CD4-positive, alpha-beta T cell treated with Interleukin-2 at 100 ng/mL for 4 hours (primary cell): ENCODE results near the gene RXFP2.

Experiments
- DNase-seq: peaks from one replicate; pipeline ENCODE4 v3.0.0-alpha.2; 2020; ENCODE audit warnings: low spot score

RXFP2 gene

DNA sequence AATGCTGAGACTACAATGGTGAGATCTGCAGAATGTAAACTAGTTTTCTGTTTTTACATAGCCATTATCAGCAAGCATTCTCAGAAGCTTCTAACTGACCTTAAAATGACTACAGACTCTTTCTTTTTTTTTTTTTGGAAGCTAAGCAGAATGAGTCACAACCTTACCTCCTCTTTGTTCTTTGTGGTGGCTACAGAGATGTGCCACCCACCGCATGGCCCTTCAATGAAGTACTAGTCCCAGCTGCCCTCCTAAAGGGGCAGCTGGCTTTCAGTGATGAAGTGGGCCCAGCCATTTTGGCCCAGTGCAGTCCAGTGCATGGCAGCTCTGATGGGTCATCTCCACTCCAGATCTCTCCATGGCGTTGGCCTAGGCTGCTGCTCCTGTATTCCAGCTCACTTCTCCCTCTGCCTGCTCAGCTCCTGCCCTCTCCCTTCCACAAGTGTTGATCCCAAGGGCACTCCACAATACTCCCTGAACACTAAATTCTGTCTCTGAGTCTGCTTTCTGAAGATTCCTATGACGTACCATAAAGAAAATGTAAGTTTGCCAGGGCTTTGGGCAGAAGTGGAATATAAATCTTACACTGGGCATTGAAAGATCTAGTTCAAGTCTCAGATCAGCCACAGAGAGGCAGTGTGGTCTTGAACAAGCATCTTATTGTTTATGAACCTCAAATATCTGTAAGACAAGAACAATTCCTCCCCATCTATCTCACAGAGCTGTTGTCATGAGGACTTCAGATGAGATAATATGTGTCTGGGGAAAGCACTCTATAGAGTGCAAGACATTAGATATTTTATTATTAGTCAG lies 85.6 kb downstream of the RXFP2 start:
- peak; percentile 35 for DNase-seq

DNA sequence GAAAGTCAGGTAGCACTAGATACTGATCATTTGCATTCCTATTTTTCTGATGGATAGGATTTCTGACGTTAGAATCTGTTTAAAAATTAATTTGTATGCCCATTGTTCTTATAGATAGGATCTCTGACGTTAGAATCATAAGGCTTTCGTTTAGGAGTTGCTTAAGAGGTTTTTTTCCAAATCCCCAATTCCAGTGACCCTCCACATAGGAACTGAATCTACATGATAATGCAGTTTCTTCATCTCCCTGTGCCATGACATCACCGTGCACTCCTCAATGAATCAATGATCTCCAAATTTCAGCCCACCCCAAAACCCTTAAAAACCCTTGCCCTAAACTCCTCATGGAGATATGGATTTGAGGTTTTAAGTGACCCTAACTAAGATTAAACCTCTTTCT lies 87.2 kb downstream of the RXFP2 start:
- no peak for DNase-seq

DNA sequence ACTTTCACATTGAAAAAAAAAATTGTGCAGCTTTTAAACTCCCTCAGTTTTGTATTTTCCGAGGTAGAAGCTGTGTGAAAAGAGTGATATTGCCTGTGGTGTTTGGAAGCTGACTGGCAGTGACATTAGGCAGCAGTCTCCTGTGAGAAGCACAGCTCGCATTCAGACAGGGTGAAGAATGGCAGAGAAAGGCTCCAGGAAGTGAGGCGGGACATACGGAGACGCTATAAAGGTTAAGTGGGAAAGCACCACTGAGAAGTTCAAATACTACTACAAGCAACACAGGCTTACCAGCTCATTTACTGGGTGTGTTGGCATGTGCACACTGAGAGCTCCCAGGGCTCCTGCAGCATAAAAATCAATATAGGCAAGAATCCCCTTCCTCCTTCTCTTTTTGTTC lies 88.4 kb downstream of the RXFP2 start:
- DNase-seq = no peak

DNA sequence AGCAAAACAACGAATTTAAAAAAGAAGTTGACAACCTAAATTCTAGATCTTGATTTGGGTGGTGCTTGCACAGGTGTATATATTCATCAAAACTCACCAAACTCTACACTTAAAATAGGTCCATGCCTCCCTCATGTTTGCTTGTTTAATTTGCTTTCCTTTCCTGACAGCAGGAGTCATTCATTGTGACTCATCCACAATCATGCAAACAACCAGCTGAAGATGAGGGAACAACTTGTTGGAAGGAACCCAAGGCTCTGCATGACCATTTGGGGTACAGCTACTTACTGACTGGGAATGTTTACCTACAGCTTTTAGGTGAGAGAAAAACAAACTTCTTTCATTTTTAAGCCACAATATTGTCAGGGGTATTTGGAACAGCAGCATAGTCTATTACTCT lies 96.6 kb downstream of the RXFP2 start:
- no peak for DNase-seq

DNA sequence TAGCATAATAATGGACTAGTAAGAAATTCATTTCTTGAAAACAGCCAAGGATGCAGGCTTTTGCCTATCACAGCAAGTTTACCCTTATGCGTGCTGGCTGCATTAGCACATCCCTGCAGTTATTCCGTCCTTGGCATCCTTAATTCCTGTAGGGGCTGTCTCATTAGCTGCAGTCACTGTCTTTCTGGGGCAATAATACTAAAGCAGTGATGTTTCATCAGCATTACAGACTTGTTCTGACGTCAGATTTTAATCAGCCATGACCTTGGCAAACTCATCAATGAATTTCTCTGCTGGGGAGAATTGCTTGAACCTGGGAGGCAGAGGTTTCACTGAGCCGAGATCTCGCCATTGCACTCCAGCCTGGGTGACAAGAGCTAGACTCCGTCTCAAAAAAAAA lies 103.7 kb downstream of the RXFP2 start:
- no peak for DNase-seq

DNA sequence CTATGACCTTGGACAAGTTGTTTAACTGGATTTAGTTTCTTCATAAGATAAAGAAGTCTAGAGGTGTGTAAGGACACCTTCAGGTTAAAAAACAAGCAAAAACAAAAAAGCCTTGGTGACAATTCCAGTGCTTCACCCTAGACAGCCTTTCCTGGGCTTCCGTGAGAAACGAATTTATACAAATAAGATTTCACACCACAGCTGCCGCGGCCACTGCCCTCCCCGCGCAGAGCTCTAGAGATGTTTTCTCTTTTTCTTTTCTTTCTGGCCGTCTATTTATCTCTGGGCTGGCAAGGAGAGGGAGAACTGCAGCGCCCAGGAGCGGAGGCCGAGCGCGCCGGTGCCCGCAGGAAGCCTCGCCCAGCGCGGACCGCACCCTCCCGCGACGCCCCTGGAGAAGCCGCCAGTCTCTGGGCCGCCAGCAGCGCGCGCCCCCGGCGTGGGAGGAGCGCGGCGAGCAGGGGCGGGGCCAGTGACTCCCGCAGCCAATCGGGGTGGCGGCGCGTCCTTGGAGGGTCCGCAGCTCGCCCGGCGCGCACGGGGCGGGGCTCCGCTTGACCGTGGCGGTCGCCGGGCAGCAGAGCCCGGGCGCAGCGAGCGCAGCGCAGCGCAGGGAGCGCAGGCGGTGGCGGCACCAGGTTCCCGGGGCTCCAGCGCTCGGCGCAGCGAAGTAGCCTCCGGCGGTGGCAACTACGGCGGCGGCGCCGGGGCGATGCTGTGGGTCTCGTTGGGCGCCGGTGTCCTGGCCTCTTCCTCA lies 107.0 kb downstream of the RXFP2 start:
- DNase-seq = peak; percentile 67

DNA sequence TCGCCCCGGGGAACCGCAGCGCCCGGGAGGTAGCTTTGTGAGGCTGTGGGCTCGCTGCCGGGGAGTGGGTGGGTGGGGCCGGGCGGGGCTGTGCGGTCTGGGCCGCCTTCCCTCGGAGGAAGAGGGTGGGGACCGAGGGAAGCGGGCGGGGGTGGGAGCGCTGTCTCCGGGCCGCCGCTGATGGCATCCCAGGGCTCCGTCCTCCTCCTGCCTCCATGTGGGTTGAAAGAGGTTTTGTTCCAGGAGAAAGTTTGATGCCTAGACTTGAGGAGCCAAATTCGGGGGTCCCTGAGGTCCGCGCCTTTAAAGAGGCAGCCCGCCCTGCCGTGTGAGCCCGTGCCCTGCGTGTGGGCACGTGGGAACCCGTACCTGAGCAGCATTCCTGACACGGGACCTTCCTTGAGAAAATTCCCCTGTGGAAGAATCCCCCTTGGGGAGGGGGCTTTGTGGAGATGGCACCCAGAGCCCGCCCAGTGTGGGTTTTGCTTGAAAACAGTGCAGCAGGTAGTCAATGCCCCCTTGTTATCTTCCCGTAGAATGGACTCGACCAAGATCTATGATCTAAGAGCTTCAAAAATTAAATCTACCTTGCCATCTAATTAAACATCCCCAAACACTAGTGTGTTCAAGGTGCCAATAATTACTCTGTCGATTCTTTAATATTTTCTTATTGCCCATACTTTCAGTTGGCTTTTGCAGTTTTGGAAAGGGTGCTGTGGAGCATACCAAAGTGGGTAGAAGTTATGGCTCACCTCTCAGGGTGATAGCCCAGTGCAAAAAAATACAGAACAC lies 107.8 kb downstream of the RXFP2 start:
- DNase-seq = no peak

DNA sequence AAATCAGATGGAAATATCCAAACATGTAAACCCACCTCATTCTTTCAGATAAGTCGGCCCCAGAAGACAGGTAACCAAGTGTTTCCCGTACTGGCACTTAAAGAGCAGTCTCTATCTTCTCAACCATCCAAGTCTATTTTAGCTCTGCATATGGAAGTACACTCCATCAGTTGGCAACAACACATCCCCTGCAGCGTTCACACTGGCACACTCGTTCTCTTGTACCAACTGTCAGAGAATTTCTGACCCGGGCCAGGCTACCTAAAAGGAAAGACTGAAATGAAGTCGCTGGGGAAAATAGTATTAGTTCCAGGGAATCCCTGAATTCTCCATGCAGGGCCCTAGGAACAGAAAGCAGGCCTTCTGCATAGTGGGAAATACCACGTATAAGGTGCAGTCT lies 109.3 kb downstream of the RXFP2 start:
- no peak for DNase-seq

DNA sequence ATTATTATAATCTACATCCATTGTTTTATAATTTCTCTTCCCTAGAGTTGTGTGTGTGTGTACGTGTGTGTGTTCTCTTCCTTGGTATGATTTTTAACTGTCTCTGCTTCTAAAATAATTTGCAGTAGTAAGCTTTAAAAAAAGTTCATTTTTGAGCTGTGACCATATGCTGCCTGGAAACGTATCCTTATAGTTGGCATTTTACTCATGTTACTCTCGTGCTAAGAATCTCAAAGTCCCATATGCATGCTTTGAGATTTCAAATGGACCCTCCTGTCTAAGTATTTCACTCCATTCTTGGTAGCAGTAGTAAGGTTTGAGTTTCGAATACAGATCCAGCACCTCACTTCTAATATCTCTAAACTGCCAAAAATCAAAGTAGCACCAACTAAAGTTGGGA lies 109.9 kb downstream of the RXFP2 start:
- no peak for DNase-seq

DNA sequence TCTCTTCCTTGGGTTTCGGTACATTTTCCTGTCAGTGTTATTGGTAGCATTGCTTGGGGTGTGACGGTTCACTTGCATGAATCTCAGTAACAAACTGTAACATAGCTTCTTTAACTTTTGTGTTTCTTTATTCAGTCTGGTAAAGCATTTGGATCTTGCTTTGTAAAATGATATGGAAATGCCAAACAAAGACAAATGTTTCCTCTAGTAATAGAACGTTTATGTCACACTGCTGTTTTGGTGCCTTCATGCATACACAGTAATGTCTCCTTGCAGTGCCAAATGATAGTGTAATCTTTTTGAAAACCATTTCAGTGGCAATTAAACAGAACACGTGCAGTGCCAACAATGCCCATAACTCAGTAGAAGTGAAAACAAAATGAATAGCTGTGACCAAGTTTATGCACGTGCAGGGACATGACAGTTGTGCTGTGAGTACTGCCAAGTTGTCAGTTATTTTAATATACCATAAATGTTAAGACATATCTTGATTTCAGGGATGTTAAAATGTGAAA lies 110.8 kb downstream of the RXFP2 start:
- no peak for DNase-seq

DNA sequence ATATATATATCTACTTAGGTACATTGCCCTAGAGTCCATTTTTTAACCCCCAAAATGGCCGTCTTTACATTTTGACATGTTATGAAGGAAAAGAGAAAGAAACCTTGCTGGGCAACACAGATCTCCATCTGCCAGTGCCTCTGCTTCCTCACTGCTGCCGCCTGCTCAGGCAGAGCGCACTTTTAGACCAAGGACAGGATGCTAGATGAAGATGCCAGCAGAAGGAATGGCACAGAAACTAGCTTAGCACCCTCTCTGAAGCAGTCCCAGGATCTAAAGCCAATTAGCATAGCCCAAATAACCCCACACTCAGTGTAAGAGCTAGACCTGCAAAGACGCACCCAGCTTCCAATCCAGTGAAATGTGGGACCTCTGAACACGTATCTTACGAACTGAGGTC lies 111.9 kb downstream of the RXFP2 start:
- no peak for DNase-seq
